SK-N-SH treated with all-trans-retinoic acid at 6 μM for 48 hours (cell line): ENCODE results near the gene GHITM.

Experiments used
- PPARA ChIP-seq: fragments of 250-450 bp; sonication (Bioruptor Pico); IDR thresholded peaks from 2 replicates; pipeline ENCODE4 v1.5.0; 2020; ENCODE audit warnings: mild to moderate bottlenecking, borderline replicate concordance
- SNAI2 ChIP-seq: fragments of 250-450 bp; sonication (Bioruptor Pico); IDR thresholded peaks from 2 replicates; pipeline ENCODE4 v1.5.0; 2020; ENCODE audit warnings: mild to moderate bottlenecking, moderate library complexity
- ZFP3 ChIP-seq: fragments of 250-450 bp; sonication (Bioruptor Pico); IDR thresholded peaks from 2 replicates; pipeline ENCODE4 v1.5.0; 2020; ENCODE audit warnings: mild to moderate bottlenecking, moderate library complexity
- ZNF565 ChIP-seq: fragments of 450-650 bp; formaldehyde crosslinking; conservative IDR thresholded peaks from 2 replicates; pipeline ENCODE4 v1.5.0; 2020; ENCODE audit warnings: low read depth, mild to moderate bottlenecking, moderate library complexity
- ZNF70 ChIP-seq: fragments of 450-650 bp; formaldehyde crosslinking; IDR thresholded peaks from 2 replicates; pipeline ENCODE4 v1.5.0; 2020; ENCODE audit warnings: mild to moderate bottlenecking, moderate library complexity
- ZNF8 ChIP-seq: fragments of 450-650 bp; formaldehyde crosslinking; IDR thresholded peaks from 2 replicates; pipeline ENCODE4 v1.5.0; 2020; ENCODE audit warnings: mild to moderate bottlenecking, moderate library complexity
- TF ChIP-seq, protein P1 (sequence below): fragments of 250-450 bp; sonication (Bioruptor Pico); IDR thresholded peaks from 2 replicates; pipeline ENCODE4 v1.5.0; 2020; ENCODE audit warnings: mild to moderate bottlenecking, moderate library complexity

DNA sequence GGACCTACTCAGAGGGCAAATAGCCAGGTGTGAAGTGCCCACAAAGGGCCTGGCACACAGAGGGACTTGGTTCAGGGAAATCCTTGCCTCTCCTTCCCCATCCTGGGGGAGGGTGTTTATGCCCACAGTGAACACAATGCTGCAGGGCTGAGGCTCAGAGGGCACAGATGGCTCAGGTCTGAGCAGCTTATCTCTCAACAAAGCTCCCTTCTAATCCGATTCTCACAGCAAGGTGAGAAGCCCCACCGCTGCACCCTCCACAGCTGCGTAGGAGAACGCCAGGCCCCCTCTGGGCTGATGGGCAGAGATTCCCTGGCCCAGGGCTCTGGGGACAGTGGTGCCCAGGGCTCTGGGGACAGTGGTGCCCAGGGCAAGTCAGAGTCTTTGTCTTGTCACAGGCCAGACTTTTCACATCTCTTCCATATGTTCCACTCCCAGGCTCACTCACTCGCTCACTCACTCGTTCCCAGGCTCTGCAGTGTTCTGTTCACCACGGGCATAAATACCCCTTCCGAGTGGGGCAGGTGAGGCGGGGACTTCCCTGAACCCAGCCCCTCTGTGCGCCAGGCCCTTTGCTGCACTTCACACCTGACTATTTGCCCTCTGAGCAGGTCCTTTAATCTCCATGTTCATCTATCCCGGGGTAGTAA lies 46.3 kb downstream of the GHITM start:
- TF ChIP-seq ZFP3 (CRISPR knock-in tag) (no peak), SNAI2 (CRISPR knock-in tag) (no peak), PPARA (CRISPR knock-in tag) (no peak), ZNF565 (no peak), ZNF70 (CRISPR knock-in tag) (no peak), ZNF8 (CRISPR knock-in tag) (no peak)
- TF ChIP-seq, protein P1, sequence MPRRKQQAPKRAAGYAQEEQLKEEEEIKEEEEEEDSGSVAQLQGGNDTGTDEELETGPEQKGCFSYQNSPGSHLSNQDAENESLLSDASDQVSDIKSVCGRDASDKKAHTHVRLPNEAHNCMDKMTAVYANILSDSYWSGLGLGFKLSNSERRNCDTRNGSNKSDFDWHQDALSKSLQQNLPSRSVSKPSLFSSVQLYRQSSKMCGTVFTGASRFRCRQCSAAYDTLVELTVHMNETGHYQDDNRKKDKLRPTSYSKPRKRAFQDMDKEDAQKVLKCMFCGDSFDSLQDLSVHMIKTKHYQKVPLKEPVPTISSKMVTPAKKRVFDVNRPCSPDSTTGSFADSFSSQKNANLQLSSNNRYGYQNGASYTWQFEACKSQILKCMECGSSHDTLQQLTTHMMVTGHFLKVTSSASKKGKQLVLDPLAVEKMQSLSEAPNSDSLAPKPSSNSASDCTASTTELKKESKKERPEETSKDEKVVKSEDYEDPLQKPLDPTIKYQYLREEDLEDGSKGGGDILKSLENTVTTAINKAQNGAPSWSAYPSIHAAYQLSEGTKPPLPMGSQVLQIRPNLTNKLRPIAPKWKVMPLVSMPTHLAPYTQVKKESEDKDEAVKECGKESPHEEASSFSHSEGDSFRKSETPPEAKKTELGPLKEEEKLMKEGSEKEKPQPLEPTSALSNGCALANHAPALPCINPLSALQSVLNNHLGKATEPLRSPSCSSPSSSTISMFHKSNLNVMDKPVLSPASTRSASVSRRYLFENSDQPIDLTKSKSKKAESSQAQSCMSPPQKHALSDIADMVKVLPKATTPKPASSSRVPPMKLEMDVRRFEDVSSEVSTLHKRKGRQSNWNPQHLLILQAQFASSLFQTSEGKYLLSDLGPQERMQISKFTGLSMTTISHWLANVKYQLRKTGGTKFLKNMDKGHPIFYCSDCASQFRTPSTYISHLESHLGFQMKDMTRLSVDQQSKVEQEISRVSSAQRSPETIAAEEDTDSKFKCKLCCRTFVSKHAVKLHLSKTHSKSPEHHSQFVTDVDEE = no peak
